ENCODE results near the gene ZEB1. TPM values are rescaled to one million over a fixed set of nuclear protein-coding genes. Genes with fewer than 3 reads are reported as not detected.

ZEB1 gene
- polyA plus RNA-seq, 6 donors from 2014 or later, result 6.2 to 38.0 (median 25.9) TPM

DNA sequence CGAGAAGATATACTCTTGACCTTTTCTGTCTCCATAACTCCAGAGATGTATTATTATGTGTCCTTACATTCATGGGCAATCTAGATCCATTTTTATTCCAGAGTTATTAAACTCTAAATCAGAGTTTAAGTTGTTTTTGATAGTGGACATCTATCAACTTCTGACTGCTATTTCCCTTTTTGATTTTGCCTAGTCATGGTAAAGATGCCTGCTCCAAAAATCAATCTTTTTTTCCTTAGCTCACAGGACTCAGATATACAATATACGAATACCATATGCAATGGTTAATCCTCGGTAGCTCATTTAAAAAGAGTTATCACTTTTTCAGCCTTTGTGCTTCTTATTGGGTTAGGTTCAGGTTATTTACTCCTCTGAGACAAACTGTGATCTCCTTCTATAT is 15.8 kb upstream of the ZEB1 start:
- Mint-ChIP-seq H3K4me1 (peaks cover 3 to 7% (median 5%) of the 10 kb centered on the region in 3 donors), H3K27ac (no peak overlapping the region), H3K36me3 (peaks cover 0 to 4% of the 10 kb centered on the region in 2 donors), H3K4me3 (no peak overlapping the region), H3K9me3 (peaks cover 0 to 5% (median 0%) of the 10 kb centered on the region in 7 donors), H3K27me3 (no peaks in the 10 kb centered on the region)
- DNase-seq (no peak), ATAC-seq (ENCODE audit: low read depth in 2 of 2) (no peak)

DNA sequence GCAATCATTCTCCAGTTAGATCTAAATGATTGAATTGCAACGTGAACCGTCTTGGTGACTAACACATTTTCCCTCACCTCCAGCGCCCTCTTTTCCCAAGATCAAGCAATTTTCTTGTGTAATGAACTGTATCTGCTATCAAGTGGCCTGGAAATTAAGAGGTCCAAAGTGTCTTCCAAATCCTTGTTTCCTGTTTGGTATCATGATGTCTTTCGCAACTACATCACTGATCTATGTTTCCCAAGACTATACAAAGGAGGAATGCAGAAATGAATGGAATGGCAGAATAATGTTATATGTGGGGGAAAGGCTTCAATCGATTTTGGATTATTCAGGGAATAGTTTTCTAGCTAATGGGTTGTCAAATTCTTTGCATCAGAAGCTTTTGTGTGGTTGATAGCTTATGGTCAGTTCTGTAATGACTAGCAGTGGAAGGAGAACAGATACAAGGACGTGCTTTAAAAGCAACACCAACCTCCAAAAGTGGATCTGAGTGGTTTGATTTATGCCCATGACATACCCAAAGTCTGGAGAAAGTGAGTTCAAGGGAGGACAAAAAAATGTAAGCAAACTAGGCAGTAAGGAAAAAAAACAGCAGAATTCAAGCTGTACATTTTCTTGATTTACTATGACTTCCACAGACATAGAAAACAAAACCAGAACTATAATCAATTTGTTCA is 14.6 kb upstream of the ZEB1 start:
- peaks cover 0 to 5% (median 0%) of the 10 kb centered on the region in 7 donors for H3K9me3 Mint-ChIP-seq
- H3K4me3 Mint-ChIP-seq, result no peak overlapping the region
- H3K36me3 Mint-ChIP-seq, result peaks cover 0 to 4% of the 10 kb centered on the region in 2 donors
- no peaks in the 10 kb centered on the region for H3K27me3 Mint-ChIP-seq
- peaks cover 3 to 5% (median 4%) of the 10 kb centered on the region in 3 donors for H3K4me1 Mint-ChIP-seq
- no peak overlapping the region for H3K27ac Mint-ChIP-seq
- no peak for ATAC-seq (ENCODE audit: low read depth in 2 of 2)
- no peak for DNase-seq

DNA sequence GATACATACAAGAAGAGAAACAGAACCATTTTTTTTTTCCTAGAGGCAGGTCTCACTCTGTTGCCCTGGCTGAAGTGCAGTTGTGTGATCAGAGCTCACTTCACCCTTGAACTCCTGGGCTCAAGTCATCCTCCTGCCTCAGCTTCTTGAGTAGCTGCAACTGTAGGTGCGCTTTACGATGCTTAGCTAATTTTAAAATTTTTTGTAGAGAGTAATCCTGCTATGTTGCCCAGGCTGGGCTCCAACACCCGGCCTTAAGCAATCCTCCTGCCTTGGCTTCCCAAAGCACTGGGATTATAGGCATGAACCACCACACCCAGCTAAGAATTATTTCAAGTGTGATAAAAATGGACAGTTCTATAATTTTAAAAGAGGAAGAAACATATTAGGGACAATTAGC is 5.6 kb upstream of the ZEB1 start:
- ATAC-seq (ENCODE audit: low read depth in 2 of 2) (no peak), DNase-seq (no peak)
- H3K27me3 Mint-ChIP-seq, result no peaks in the 10 kb centered on the region
- H3K4me1 Mint-ChIP-seq, result peaks cover 6 to 13% (median 12%) of the 10 kb centered on the region in 3 donors
- H3K27ac Mint-ChIP-seq, result no peak overlapping the region
- no peaks in the 10 kb centered on the region for H3K36me3 Mint-ChIP-seq
- H3K9me3 Mint-ChIP-seq, result no peaks in the 10 kb centered on the region
- H3K4me3 Mint-ChIP-seq, result no peak overlapping the region

DNA sequence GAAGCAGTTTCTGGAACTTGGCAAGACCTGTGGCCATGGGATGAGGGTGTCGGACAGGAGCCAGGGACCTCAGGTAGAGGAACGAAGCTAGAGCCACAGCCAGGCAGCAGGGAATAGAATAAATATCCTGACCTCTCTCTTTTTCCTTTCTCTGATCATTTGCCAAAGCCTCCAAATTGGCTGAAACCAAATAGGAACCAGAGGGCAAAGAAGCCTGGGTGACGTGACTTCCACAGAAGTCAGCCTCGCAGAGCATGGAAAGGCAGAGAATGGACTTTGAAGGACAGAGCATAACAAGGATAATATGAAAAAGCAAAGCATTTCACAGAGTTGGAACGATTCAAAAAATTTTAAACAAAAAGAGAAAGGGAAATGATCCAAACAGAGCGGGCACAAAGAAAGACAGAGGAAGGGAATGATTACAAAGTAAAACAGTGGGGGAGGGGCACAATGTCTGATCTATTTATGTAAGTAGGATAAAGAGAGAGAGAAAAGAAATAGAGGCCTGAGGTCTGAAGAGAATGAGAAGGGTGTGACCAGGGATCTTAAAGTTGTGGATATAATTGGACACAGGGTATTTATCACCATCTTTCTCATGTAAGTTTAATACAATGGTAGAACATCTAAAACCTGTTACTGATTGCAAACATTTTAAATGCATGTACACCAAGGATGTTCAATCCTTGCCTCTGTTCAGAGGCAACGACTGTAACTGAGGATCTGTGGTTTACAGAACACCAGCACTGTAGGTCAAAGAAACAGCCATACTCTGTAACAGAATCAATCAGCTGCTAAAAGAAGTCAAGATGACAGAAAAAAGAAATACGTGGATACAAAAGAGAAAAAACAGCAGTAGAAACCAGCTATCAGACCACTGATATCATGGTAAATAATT is 4.5 kb upstream of the ZEB1 start:
- H3K36me3 Mint-ChIP-seq, result peaks cover 0 to 10% of the 10 kb centered on the region in 2 donors
- no peaks in the 10 kb centered on the region for H3K27me3 Mint-ChIP-seq
- ATAC-seq (ENCODE audit: low read depth in 2 of 2) (no peak), DNase-seq (no peak)
- no peaks in the 10 kb centered on the region for H3K9me3 Mint-ChIP-seq
- H3K4me3 Mint-ChIP-seq, result no peak overlapping the region
- peaks cover 6 to 19% (median 12%) of the 10 kb centered on the region in 3 donors for H3K4me1 Mint-ChIP-seq
- H3K27ac Mint-ChIP-seq, result peak overlapping the region in 1 of 6 donors; percentile 74

GRCh38 chr10:31315453-31315852 is 3.6 kb upstream of the ZEB1 start:
- H3K27ac Mint-ChIP-seq, result peak overlapping the region in 1 of 6 donors; percentile 44
- peaks cover 10 to 21% (median 12%) of the 10 kb centered on the region in 3 donors for H3K4me1 Mint-ChIP-seq
- ATAC-seq (ENCODE audit: low read depth in 2 of 2) (no peak), DNase-seq (no peak)
- no peaks in the 10 kb centered on the region for H3K27me3 Mint-ChIP-seq
- no peaks in the 10 kb centered on the region for H3K9me3 Mint-ChIP-seq
- peak overlapping the region in 1 of 8 donors; percentile 21 for H3K4me3 Mint-ChIP-seq
- H3K36me3 Mint-ChIP-seq, result peaks cover 0 to 10% of the 10 kb centered on the region in 2 donors

- H3K27me3 Mint-ChIP-seq, result no peaks in the 10 kb centered on the region
- peak overlapping the region in 5 of 6 donors; percentile 10 to 100 (median 97) for H3K27ac Mint-ChIP-seq
- H3K9me3 Mint-ChIP-seq, result no peaks in the 10 kb centered on the region
- no peak for ATAC-seq (ENCODE audit: low read depth in 2 of 2)
- no peak for DNase-seq
- peaks cover 0 to 10% of the 10 kb centered on the region in 2 donors for H3K36me3 Mint-ChIP-seq
- peak overlapping the region in 3 of 8 donors; percentile 4 to 96 (median 33) for H3K4me3 Mint-ChIP-seq
- H3K4me1 Mint-ChIP-seq, result peaks cover 26 to 37% (median 26%) of the 10 kb centered on the region in 3 donors
Measured at GRCh38 chr10:31317171-31317570, 1.8 kb upstream of the ZEB1 start.

DNA sequence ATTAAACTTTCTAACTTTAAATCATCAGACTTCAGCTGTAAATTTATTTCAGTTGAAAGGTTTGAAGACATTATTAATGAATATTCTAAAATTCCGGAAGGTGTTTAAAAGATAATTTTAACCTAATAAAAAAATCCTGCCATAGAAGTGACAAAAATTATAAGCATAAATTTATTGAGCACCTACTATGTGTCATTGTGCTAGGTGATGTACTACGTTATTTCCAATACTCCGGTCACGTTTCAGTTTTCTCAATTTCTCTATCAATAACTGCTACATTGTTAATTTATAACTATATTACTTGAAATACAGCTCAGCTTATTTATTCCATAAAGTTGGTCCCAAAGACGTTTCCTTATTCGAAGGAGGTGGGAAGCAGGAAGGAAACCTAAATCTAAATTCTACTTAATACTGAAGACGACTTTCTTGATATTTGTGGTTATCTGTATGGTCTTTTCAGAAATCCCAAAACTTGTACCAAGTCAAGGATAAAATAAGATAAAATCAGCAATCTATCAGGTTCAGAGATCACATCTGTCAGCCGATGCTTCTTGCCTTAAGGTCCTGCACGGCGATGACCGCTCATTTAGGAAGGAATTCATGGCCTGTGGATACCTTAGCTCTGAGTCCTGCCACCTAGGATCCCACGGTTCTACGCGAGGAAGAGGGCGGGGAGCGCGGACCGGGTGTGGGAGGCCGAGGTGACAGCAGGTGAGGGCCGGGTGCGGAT is 1.2 kb upstream of the ZEB1 start:
- Mint-ChIP-seq H3K9me3 (no peaks in the 10 kb centered on the region), H3K27me3 (no peaks in the 10 kb centered on the region), H3K4me3 (peak overlapping the region; percentile 91 to 100 (median 100)), H3K27ac (peak overlapping the region; percentile 95 to 100 (median 99)), H3K36me3 (peaks cover 0 to 10% of the 10 kb centered on the region in 2 donors), H3K4me1 (peaks cover 30 to 39% (median 31%) of the 10 kb centered on the region in 3 donors)
- ATAC-seq (ENCODE audit: low read depth in 2 of 2) (no peak), DNase-seq (no peak)

DNA sequence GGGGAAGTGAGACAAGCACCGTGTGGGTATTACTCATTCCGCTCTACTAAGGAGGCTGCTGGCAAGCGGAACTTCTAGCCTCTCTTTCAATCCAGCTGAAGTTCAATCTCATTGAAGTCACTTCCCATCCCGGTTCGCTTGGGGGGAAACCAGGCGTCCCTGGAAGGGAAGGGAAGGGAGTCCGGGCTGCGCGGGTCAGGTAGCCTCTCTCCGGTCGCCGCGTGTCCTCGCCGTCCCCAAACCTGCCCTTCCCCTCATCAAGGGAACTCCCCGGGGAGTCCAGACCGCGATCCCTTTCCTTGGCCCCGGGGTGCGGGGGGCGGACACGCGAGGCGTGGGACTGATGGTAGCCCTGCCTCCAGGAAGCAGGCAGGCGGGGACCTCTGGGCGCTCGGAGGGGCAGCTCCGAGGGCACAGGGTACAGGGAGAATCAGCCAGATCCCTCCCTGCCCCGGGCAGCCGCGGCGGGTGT is 598 bp upstream of the ZEB1 start:
- Mint-ChIP-seq H3K36me3 (peaks cover 0 to 10% of the 10 kb centered on the region in 2 donors), H3K9me3 (no peaks in the 10 kb centered on the region), H3K27ac (peak overlapping the region; percentile 95 to 100 (median 99)), H3K4me3 (peak overlapping the region; percentile 91 to 100 (median 100)), H3K27me3 (no peaks in the 10 kb centered on the region), H3K4me1 (peaks cover 31 to 39% (median 31%) of the 10 kb centered on the region in 3 donors)
- DNase-seq (peak; percentile 89), ATAC-seq (ENCODE audit: low read depth in 2 of 2) (peak; percentile 69 to 71)

DNA sequence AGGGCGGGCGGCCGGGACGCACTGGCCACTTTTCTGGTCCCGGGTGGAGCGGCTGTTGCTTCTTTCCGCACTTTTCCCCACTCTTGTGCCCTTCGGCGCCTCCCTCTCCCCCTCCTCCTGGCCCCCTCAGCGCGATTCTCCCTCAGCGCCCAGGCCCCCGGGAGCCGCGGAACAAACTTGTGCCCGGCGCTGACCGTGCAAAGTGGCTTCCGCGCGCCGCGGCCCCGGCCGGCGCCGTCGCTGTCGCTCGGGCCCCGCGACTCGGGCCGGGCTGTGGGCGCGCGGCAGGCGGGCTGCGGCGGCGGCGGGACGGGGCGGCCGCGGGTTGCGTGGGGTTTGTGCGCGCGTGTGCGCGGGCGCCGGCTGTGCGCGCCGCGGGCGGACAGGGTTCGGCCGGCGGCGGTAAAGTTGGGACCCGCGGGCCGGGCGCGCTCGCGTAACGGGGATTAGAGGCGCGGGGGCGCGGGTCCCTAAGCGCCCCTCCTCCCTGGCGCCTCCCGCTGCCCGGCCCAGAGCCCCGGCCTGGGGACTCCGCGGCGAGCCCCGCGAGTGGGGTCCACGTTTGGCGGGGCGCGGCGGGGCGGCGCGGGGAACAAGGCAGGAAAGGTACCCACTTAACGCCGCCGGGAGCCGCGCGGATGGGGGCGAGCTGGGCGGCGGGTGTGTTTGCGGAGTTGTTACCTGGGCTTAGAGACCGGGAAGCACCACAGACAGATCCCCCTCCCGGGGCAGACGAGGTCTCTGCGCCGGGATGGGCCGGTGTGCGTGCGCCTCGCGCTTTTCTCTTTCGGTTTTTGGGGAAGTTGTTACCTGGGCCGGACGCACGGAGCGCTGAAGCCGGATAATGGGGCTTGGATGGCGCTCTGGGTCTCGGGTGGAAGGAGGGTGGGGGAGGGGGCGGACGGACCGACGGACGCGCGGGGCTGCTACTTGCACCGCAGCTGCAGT is 860 bp downstream of the ZEB1 start:
- H3K4me3 Mint-ChIP-seq, result peak overlapping the region; percentile 91 to 100 (median 100)
- ATAC-seq (ENCODE audit: low read depth in 2 of 2) (peak; percentile 10 to 15), DNase-seq (peak; percentile 64)
- peaks cover 34 to 39% (median 36%) of the 10 kb centered on the region in 3 donors for H3K4me1 Mint-ChIP-seq
- H3K27ac Mint-ChIP-seq, result peak overlapping the region; percentile 87 to 99 (median 97)
- H3K27me3 Mint-ChIP-seq, result no peaks in the 10 kb centered on the region
- H3K9me3 Mint-ChIP-seq, result no peaks in the 10 kb centered on the region
- peaks cover 0 to 10% of the 10 kb centered on the region in 2 donors for H3K36me3 Mint-ChIP-seq

DNA sequence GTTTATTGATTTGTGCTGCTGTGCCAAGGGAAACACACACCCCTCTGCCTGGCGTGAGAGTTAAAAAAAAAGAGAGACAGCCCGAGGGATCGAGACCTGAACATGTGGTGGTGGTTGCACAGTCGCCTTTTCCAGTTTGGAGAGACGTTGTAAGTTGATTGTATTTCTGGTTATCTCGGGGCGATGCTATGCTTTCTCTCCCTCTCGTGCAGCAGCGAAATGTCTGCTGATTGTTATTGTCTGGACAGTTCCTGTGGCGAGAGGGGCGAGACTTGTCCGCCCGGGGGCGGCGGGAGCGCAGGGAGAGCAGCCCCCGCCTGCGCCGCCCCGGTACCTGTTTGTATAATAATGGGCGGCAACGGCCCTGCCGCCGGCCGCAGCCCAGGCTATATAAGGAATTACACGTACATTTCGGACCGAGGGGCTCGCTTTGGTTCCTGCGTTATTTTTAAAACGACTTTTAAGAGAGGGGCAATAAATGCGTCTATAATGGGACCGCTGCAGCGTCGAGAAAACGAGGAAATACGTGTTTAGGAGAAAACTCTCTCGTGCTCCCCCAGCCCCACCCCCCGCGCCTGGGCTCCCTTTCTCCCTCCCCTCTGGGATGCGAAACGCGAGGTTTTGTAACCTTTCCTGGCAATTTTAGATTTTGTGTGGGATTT is 1.7 kb downstream of the ZEB1 start:
- Mint-ChIP-seq H3K27me3 (no peaks in the 10 kb centered on the region), H3K4me1 (peaks cover 34 to 39% (median 36%) of the 10 kb centered on the region in 3 donors), H3K9me3 (no peaks in the 10 kb centered on the region), H3K4me3 (peak overlapping the region; percentile 91 to 97 (median 96)), H3K27ac (peak overlapping the region; percentile 92 to 98 (median 96)), H3K36me3 (peaks cover 0 to 10% of the 10 kb centered on the region in 2 donors)
- DNase-seq, result peak; percentile 42
- peak in 1 of 2 donors; percentile 10 for ATAC-seq (ENCODE audit: low read depth in 2 of 2)

GRCh38 chr10:31321396-31321941 is 2.5 kb downstream of the ZEB1 start:
- peak; percentile 17 to 35 for ATAC-seq (ENCODE audit: low read depth in 2 of 2)
- Mint-ChIP-seq H3K4me3 (peak overlapping the region; percentile 91 to 97 (median 96)), H3K4me1 (peaks cover 34 to 43% (median 36%) of the 10 kb centered on the region in 3 donors), H3K36me3 (peaks cover 0 to 10% of the 10 kb centered on the region in 2 donors), H3K9me3 (no peaks in the 10 kb centered on the region), H3K27ac (peak overlapping the region; percentile 84 to 98 (median 96)), H3K27me3 (no peaks in the 10 kb centered on the region)
- peak; percentile 69 for DNase-seq
